Endothelial cell of umbilical vein (primary cell): ENCODE data around the gene ARMH3. TPM values are rescaled to one million over a fixed set of nuclear protein-coding genes. Genes with fewer than 3 reads are reported as not detected.
A peak's percentile ranks its signal among the peaks of the same experiment; 100 is the strongest.

Experiments used
- BruUV-seq: library from RNA; stranded (reverse); fragments of 400-500 nt; replicated peaks from 2 replicates; lab custom pipeline; 2021; lab: Mats Ljungman, UMichigan
- CTCF ChIA-PET: fragments of 300-600, 350-600 bp; sonication (Branson Sonifier 250); formaldehyde crosslinking; loops from one replicate; lab custom pipeline; 2021; ENCODE audit warnings: antibody characterized with exemption, inconsistent platforms; lab: Charles Lee
- POLR2A ChIA-PET: fragments of 300-600, 350-600 bp; sonication (Branson Sonifier 250); formaldehyde crosslinking; loops from one replicate; lab custom pipeline; 2021; ENCODE audit warnings: antibody characterized with exemption, inconsistent platforms; lab: Charles Lee
- DNase-seq: peaks from one replicate; pipeline ENCODE4 v3.0.0-alpha.2; 2011; ENCODE audit warnings: low read depth, low spot score
- FAIRE-seq: peaks from 2 replicates; lab custom pipeline; 2011; peaks lifted over from hg19 to GRCh38; lab: Jason Lieb, UNC
- H2AFZ ChIP-seq: 2 replicates; pipeline ENCODE4 v1.6.0; 2012; ENCODE audit warnings: low read depth, low read length, control low read depth, inconsistent platforms
- H3K27ac ChIP-seq: 2 replicates; pipeline ENCODE4 v1.5.1; 2011; ENCODE audit warnings: low read depth, mild to moderate bottlenecking, control low read depth, low read length, moderate library complexity; ENCODE audit not compliant: insufficient read depth
- H3K27me3 ChIP-seq, 2 experiments: 2 replicates each; pipeline versions ENCODE4 v1.6.0 to v1.6.1; 2011; ENCODE audit warnings: low read length in 2 of 2, mixed read lengths in 1 of 2; ENCODE audit not compliant: control insufficient read depth in 2 of 2, insufficient read depth in 2 of 2
- H3K36me3 ChIP-seq, 2 experiments: 2 replicates in 1 of 2; 3 replicates in 1 of 2; pipeline ENCODE4 v1.5.1; 2011; ENCODE audit warnings: low read length in 2 of 2, mild to moderate bottlenecking in 1 of 2, moderate library complexity in 1 of 2; ENCODE audit not compliant: control insufficient read depth in 2 of 2, insufficient read depth in 2 of 2; ENCODE audit errors: extremely low read depth in 1 of 2
- H3K4me1 ChIP-seq: 3 replicates; pipeline ENCODE4 v1.5.1; 2011; ENCODE audit warnings: mild to moderate bottlenecking, low read length; ENCODE audit not compliant: control insufficient read depth, insufficient read depth; ENCODE audit errors: extremely low read depth
- H3K4me2 ChIP-seq: 2 replicates; pipeline ENCODE4 v1.6.1; 2011; ENCODE audit warnings: low read length, control low read depth, mixed read lengths; ENCODE audit not compliant: insufficient read depth
- H3K4me3 ChIP-seq, 3 experiments: fragments of 200-600 bp in 1 of 3; sonication (generic), shearing (Covaris generic) in 1 of 3; replicated peaks in 1 of 3; 2 replicates each; pipeline ENCODE4 v1.5.1; 2011 to 2016; ENCODE audit warnings: control low read depth in 3 of 3, low read length in 3 of 3, mild to moderate bottlenecking in 2 of 3, inconsistent platforms in 1 of 3, low read depth in 1 of 3, moderate library complexity in 1 of 3; ENCODE audit not compliant: insufficient read depth in 1 of 3
- H3K79me2 ChIP-seq: 2 replicates; pipeline ENCODE4 v1.6.0; 2012; ENCODE audit warnings: low read length, inconsistent platforms; ENCODE audit not compliant: control insufficient read depth, insufficient read depth
- H3K9ac ChIP-seq: replicated peaks from 2 replicates; pipeline ENCODE3; 2011; ENCODE audit warnings: low read length, control low read depth; ENCODE audit not compliant: insufficient read depth; ENCODE audit errors: extremely low read depth
- H3K9me1 ChIP-seq: replicated peaks from 3 replicates; pipeline ENCODE4 v1.6.0; 2011; ENCODE audit warnings: mild to moderate bottlenecking, low read length; ENCODE audit not compliant: control insufficient read depth, insufficient read depth; ENCODE audit errors: extremely low read depth
- H3K9me3 ChIP-seq: replicated peaks from 2 replicates; pipeline ENCODE4 v1.5.1; 2012; ENCODE audit warnings: low read length, inconsistent platforms; ENCODE audit not compliant: control insufficient read depth, insufficient read depth
- H4K20me1 ChIP-seq: replicated peaks from 2 replicates; pipeline ENCODE3; 2011; ENCODE audit warnings: mild to moderate bottlenecking, low read length; ENCODE audit not compliant: control insufficient read depth, insufficient read depth; ENCODE audit errors: extremely low read depth
- FOS ChIP-seq: IDR thresholded peaks from 2 replicates; pipeline ENCODE4 v1.6.1; 2011; ENCODE audit warnings: mild to moderate bottlenecking, low read length, moderate library complexity, borderline replicate concordance; ENCODE audit not compliant: insufficient read depth
- GATA2 ChIP-seq: IDR thresholded peaks from 2 replicates; pipeline ENCODE4 v1.7.0; 2011; ENCODE audit warnings: low read depth, mild to moderate bottlenecking, moderate library complexity, mixed read lengths, low read length; ENCODE audit not compliant: insufficient read length, insufficient read depth
- JUN ChIP-seq: IDR thresholded peaks from 2 replicates; pipeline ENCODE4 v1.6.1; 2011; ENCODE audit warnings: borderline replicate concordance, low read depth; ENCODE audit not compliant: insufficient read length, insufficient read depth
- MYC ChIP-seq: IDR thresholded peaks from one replicate; pipeline ENCODE4 v1.6.1; 2011; ENCODE audit warnings: mild to moderate bottlenecking, low read depth, low read length
- POLR2AphosphoS5 ChIP-seq: IDR thresholded peaks from 2 replicates; pipeline ENCODE4 v1.6.1; 2012; ENCODE audit warnings: low read depth, mild to moderate bottlenecking, control low read depth, low read length, moderate library complexity; ENCODE audit not compliant: insufficient read depth
- dilution Hi-C: fragments of 300-500 bp; cut with MboI; formaldehyde crosslinking; loops from one replicate; pipeline ENCODE4 v1.15.0; 2019; ENCODE audit warnings: low sequenced_read_pairs; ENCODE audit not compliant: extremely low pct_ligation_motif_present
- intact Hi-C: fragments of 100-400 bp; cut with micrococcal nuclease; formaldehyde crosslinking; loops from one replicate; pipeline ENCODE4 v1.10.0; 2022
- polyA plus RNA-seq, 4 experiments: library from polyadenylated mRNA; depleted of rRNA in 3 of 4; stranded (reverse) in 3 of 4; unstranded in 1 of 4; fragments of >200 nt; gene quantifications; 2 replicates each; pipeline versions ENCODE4 v1.2.1 to v1.2.3, GENCODE V29; 2011 to 2012; ENCODE audit warnings: missing spikeins in 1 of 4
- total RNA-seq: library from RNA; stranded (reverse); gene quantifications from 2 replicates; pipeline ENCODE4 v1.2.3, GENCODE V29; 2021
- TF ChIP-seq, protein P1 (sequence below): IDR thresholded peaks from 2 replicates; pipeline ENCODE4 v1.6.1; 2011; ENCODE audit not compliant: insufficient read depth, insufficient read length

The ARMH3 gene
- total and polyA plus RNA-seq, 2 donors (not counting 3 experiments of a cell fraction or from before 2014, with no cell fraction given) = 13.1 to 17.6 TPM

DNA sequence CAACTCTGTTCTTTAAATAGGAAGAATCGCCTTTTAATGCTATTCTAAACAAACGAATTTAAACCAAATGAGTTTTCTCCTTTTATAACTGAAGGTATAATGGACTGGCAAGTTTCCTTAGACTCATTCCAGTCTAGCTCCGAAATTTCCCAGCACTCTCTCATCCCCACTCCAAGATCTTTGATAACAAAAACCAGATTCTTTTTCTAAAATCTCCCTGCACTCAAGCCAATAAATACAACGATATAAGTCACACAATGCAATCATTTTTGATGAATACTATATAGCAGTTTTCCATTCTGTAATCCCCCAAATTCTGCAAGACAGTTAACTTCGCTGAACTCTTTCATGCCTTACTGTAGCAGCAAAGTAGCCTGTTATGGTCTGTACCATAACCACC, 239.6 kb downstream of the ARMH3 start:
- Histone ChIP-seq H3K9me3 (no peaks in the 10 kb centered on the region), H3K4me1 (peaks cover 19% of the 10 kb centered on the region), H3K9ac (peak overlapping the region; percentile 91), H3K9me1 (no peaks in the 10 kb centered on the region), H3K27me3 (no peaks in the 10 kb centered on the region), H3K4me3 (peak overlapping the region; percentile 82 to 99 (median 90)), H3K36me3 (peaks cover 5 to 6% of the 10 kb centered on the region in 2 experiments), H3K27ac (peak overlapping the region; percentile 35), H4K20me1 (peaks cover 29% of the 10 kb centered on the region), H2AFZ (no peak overlapping the region), H3K4me2 (peak overlapping the region; percentile 90), H3K79me2 (peaks cover 68% of the 10 kb centered on the region)
- FAIRE-seq (no peak), DNase-seq (no peak)
- POLR2A ChIA-PET = no interaction called here
- TF ChIP-seq GATA2 (no peak), JUN (no peak), FOS (no peak), POLR2AphosphoS5 (no peak), MYC (no peak)
- TF ChIP-seq, protein P1, sequence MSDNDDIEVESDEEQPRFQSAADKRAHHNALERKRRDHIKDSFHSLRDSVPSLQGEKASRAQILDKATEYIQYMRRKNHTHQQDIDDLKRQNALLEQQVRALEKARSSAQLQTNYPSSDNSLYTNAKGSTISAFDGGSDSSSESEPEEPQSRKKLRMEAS = no peak
- CTCF ChIA-PET = interaction anchor here (0.7 to 5.4 kb wide), 5 partner anchors 19 to 257 kb away, joined by 3 to 39 read pairs (median 5); no protein-coding TSS in a partner anchor
- dilution Hi-C loops = no loop called here
- intact Hi-C loops = loop anchor here (5.0 kb wide), 1 partner anchor 34 kb away; the partner anchor contains the start of gene NPM3
- BruUV-seq = no TSS peak
